Measurements from ENCODE around the gene LYPD6. TPM values are rescaled to one million over a fixed set of nuclear protein-coding genes. Genes with fewer than 3 reads are reported as not detected.

Gene LYPD6
- total and polyA plus RNA-seq, 4 donors: 0.15 to 0.42 (median 0.23) TPM

DNA sequence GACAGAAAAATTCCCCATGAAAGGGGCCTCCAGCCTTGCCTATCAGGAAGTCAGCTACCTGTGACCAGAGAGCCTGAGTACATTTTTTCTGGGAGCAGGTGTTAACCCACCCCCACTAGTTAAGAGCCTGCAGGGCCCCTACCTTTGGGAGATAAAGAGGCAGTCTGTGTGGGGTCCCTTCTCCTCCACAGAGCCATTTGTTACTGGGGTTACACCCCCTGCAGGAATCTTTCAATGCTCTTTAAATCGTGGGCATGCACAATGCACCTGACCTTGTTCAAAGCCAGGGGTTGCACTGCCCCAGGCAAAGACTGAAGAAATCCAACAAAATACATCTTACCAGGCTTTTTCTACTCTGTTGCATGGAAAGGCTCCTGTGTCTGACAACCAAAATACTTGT lies 15.7 kb upstream of the LYPD6 start:
- H3K9me3 ChIP-seq (ENCODE audit: control insufficient read depth in 4 of 4, low read length in 3 of 4): no peaks in the 10 kb centered on the region
- DNase-seq (ENCODE audit: low spot score): no peak

DNA sequence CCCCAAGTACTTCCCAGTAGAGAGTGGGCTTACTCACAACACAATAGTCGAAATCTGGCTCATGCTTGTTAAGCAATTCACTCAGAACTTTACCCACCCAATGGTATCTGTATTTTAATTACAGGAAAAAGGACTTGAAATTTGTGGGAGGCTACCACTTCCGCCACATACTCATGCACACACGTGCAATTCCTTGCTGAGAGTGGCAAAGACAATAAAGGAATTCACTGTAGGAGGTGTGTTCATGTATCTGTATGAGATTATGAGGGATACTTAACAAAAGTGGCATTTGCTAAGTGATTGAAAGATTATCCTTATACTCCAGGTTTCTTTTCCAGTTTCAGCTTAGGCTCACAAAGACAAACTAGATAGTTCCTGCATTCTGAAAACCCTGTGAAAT lies 14.9 kb upstream of the LYPD6 start:
- WGBS: 79% methylated on average over 3 of the region's 3 CpGs
- no peaks in the 10 kb centered on the region for H3K4me1 ChIP-seq (ENCODE audit: control insufficient read depth in 4 of 4, insufficient read depth in 4 of 4, low read length in 3 of 4)
- H3K27ac ChIP-seq (ENCODE audit: low read depth in 1 of 2, low read length in 2 of 2): no peak overlapping the region
- no peaks in the 10 kb centered on the region for H3K27me3 ChIP-seq (ENCODE audit: control insufficient read depth in 4 of 4, insufficient read depth in 4 of 4, low read length in 3 of 4)
- no peaks in the 10 kb centered on the region for H3K9me3 ChIP-seq (ENCODE audit: control insufficient read depth in 4 of 4, low read length in 3 of 4)
- H3K9ac ChIP-seq (ENCODE audit: low read depth in 1 of 2, low read length in 2 of 2): no peak overlapping the region
- no peak for DNase-seq (ENCODE audit: low spot score)
- no peak overlapping the region for H3K4me3 ChIP-seq (ENCODE audit: low read depth in 1 of 3, low read length in 3 of 3)
- H3K36me3 ChIP-seq (ENCODE audit: control insufficient read depth in 4 of 4, insufficient read depth in 3 of 4, low read depth in 1 of 4, low read length in 3 of 4): no peaks in the 10 kb centered on the region
- TF ChIP-seq HNF4G (IDR thresholded peaks at IDR 0.05) (no peak), GABPA (IDR thresholded peaks at IDR 0.05 in 1 of 2, conservative IDR thresholded peaks at IDR 0.05 in 1 of 2) (no peak), FOXA1 (IDR thresholded peaks at IDR 0.05) (no peak), FOXA2 (IDR thresholded peaks at IDR 0.05) (no peak), NR2F2 (IDR thresholded peaks at IDR 0.05) (no peak), JUND (IDR thresholded peaks at IDR 0.05) (no peak), TAF1 (conservative IDR thresholded peaks at IDR 0.05) (no peak), RXRA (IDR thresholded peaks at IDR 0.05) (no peak), YY1 (IDR thresholded peaks at IDR 0.05) (no peak), RAD21 (IDR thresholded peaks at IDR 0.05) (no peak)
- TF ChIP-seq, protein P1, sequence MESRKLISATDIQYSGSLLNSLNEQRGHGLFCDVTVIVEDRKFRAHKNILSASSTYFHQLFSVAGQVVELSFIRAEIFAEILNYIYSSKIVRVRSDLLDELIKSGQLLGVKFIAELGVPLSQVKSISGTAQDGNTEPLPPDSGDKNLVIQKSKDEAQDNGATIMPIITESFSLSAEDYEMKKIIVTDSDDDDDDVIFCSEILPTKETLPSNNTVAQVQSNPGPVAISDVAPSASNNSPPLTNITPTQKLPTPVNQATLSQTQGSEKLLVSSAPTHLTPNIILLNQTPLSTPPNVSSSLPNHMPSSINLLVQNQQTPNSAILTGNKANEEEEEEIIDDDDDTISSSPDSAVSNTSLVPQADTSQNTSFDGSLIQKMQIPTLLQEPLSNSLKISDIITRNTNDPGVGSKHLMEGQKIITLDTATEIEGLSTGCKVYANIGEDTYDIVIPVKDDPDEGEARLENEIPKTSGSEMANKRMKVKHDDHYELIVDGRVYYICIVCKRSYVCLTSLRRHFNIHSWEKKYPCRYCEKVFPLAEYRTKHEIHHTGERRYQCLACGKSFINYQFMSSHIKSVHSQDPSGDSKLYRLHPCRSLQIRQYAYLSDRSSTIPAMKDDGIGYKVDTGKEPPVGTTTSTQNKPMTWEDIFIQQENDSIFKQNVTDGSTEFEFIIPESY (IDR thresholded peaks at IDR 0.05): no peak
- TF ChIP-seq, protein P2, sequence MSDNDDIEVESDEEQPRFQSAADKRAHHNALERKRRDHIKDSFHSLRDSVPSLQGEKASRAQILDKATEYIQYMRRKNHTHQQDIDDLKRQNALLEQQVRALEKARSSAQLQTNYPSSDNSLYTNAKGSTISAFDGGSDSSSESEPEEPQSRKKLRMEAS (IDR thresholded peaks at IDR 0.05): no peak

More for the DNA sequence above, 15.7 kb upstream of the LYPD6 start:
- TF ChIP-seq TAF1 (conservative IDR thresholded peaks at IDR 0.05) (no peak), YY1 (IDR thresholded peaks at IDR 0.05) (no peak), JUND (IDR thresholded peaks at IDR 0.05) (no peak), HNF4A (conservative IDR thresholded peaks at IDR 0.05) (no peak), HNF4G (IDR thresholded peaks at IDR 0.05) (no peak), FOXA2 (IDR thresholded peaks at IDR 0.05) (no peak), GABPA (IDR thresholded peaks at IDR 0.05 in 1 of 2, conservative IDR thresholded peaks at IDR 0.05 in 1 of 2) (no peak), RAD21 (IDR thresholded peaks at IDR 0.05) (no peak), RXRA (IDR thresholded peaks at IDR 0.05) (no peak), FOXA1 (IDR thresholded peaks at IDR 0.05) (no peak), EGR1 (IDR thresholded peaks at IDR 0.05; ENCODE audit: low read depth in 2 of 2) (no peak), SP1 (IDR thresholded peaks at IDR 0.05) (no peak), NR2F2 (IDR thresholded peaks at IDR 0.05) (no peak)
- TF ChIP-seq, protein P3, sequence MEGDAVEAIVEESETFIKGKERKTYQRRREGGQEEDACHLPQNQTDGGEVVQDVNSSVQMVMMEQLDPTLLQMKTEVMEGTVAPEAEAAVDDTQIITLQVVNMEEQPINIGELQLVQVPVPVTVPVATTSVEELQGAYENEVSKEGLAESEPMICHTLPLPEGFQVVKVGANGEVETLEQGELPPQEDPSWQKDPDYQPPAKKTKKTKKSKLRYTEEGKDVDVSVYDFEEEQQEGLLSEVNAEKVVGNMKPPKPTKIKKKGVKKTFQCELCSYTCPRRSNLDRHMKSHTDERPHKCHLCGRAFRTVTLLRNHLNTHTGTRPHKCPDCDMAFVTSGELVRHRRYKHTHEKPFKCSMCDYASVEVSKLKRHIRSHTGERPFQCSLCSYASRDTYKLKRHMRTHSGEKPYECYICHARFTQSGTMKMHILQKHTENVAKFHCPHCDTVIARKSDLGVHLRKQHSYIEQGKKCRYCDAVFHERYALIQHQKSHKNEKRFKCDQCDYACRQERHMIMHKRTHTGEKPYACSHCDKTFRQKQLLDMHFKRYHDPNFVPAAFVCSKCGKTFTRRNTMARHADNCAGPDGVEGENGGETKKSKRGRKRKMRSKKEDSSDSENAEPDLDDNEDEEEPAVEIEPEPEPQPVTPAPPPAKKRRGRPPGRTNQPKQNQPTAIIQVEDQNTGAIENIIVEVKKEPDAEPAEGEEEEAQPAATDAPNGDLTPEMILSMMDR (IDR thresholded peaks at IDR 0.05; ENCODE audit: low read depth, low read length, missing input control): no peak
- TF ChIP-seq, protein P4, sequence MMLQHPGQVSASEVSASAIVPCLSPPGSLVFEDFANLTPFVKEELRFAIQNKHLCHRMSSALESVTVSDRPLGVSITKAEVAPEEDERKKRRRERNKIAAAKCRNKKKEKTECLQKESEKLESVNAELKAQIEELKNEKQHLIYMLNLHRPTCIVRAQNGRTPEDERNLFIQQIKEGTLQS (IDR thresholded peaks at IDR 0.05): no peak
- TF ChIP-seq, protein P5, sequence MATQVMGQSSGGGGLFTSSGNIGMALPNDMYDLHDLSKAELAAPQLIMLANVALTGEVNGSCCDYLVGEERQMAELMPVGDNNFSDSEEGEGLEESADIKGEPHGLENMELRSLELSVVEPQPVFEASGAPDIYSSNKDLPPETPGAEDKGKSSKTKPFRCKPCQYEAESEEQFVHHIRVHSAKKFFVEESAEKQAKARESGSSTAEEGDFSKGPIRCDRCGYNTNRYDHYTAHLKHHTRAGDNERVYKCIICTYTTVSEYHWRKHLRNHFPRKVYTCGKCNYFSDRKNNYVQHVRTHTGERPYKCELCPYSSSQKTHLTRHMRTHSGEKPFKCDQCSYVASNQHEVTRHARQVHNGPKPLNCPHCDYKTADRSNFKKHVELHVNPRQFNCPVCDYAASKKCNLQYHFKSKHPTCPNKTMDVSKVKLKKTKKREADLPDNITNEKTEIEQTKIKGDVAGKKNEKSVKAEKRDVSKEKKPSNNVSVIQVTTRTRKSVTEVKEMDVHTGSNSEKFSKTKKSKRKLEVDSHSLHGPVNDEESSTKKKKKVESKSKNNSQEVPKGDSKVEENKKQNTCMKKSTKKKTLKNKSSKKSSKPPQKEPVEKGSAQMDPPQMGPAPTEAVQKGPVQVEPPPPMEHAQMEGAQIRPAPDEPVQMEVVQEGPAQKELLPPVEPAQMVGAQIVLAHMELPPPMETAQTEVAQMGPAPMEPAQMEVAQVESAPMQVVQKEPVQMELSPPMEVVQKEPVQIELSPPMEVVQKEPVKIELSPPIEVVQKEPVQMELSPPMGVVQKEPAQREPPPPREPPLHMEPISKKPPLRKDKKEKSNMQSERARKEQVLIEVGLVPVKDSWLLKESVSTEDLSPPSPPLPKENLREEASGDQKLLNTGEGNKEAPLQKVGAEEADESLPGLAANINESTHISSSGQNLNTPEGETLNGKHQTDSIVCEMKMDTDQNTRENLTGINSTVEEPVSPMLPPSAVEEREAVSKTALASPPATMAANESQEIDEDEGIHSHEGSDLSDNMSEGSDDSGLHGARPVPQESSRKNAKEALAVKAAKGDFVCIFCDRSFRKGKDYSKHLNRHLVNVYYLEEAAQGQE (IDR thresholded peaks at IDR 0.05): no peak
- TF ChIP-seq, protein P1 (IDR thresholded peaks at IDR 0.05): no peak
- TF ChIP-seq, protein P2 (IDR thresholded peaks at IDR 0.05): no peak
- no peak overlapping the region for H3K4me3 ChIP-seq (ENCODE audit: low read depth in 1 of 3, low read length in 3 of 3)
- WGBS: 52% methylated on average over 1 of the region's 1 CpG
- no peak overlapping the region for H3K27ac ChIP-seq (ENCODE audit: low read depth in 1 of 2, low read length in 2 of 2)
- H3K36me3 ChIP-seq (ENCODE audit: control insufficient read depth in 4 of 4, insufficient read depth in 3 of 4, low read depth in 1 of 4, low read length in 3 of 4): no peaks in the 10 kb centered on the region
- no peak overlapping the region for H3K9ac ChIP-seq (ENCODE audit: low read depth in 1 of 2, low read length in 2 of 2)
- no peaks in the 10 kb centered on the region for H3K27me3 ChIP-seq (ENCODE audit: control insufficient read depth in 4 of 4, insufficient read depth in 4 of 4, low read length in 3 of 4)
- no peaks in the 10 kb centered on the region for H3K4me1 ChIP-seq (ENCODE audit: control insufficient read depth in 4 of 4, insufficient read depth in 4 of 4, low read length in 3 of 4)

All from liver (tissue), 9 donors.